COLO668 (cell line): ENCODE data around the gene SLC25A41.
A peak's percentile ranks its signal among the peaks of the same experiment; 100 is the strongest.

Source experiments
- DNase-seq: peaks from one replicate; lab custom pipeline; 2025; ENCODE audit not compliant: unreplicated experiment; lab: John Stamatoyannopoulos, UW

The SLC25A41 gene

DNA sequence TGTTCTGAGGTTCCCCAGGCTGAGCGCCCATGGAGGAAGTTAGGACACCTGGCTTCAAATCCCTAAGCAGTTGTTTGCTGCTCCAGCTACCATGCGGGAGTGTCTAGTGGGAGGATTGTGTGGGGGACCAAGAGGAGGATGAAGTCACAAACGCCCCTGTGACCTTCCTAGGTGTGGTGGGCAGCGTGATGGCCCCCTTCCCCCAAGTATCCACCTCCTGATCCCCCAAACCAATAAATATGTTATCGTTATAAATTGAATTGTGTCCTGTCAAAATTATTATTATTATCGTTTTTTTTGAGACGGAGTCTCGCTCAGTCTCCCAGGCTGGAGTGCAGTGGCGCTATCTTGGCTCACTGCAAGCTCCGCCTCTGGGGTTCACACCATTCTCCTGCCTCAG, at the start of gene SLC25A41:
SLC25A41 (minus strand) TSS at position 101 of the 400 bp plus-strand sequence; CDS start at position 31, 70 bp downstream.
- no peak for DNase-seq

DNA sequence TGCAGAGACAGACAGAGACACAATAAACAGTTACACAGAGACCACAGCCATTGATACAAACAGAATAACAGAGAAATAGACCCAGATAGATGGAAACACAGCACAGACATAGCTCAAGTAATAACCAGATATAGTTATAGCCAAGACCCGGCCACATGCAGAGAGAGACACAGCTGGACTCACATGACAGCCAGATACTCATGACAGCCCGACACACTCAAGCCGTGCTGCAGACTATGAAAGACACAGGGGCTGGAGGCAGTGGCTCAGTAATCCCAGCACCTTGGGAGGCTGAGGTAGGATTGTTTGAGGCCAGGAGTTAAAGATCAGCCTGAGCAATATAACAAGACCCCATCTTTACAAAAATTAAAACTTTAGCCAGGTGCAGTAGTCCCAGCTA, 49.7 kb upstream of the SLC25A41 start:
- no peak for DNase-seq

DNA sequence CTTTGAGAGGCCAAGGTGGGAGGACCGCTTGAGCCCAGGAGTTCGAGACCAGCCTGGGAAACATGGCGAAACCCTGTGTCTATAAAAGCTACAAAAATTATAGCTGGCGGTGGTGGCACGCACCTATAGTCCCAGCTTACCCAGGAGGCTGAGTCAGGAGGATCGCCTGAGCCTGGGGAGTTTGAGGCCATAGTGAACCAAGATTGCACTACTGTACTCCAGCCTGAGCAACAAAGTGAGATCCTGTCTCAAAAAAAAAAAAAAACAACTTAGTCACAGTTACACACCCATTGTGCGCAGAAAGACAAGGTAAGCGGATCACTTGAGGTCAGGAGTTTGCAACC, 48.8 kb upstream of the SLC25A41 start:
- DNase-seq = no peak

DNA sequence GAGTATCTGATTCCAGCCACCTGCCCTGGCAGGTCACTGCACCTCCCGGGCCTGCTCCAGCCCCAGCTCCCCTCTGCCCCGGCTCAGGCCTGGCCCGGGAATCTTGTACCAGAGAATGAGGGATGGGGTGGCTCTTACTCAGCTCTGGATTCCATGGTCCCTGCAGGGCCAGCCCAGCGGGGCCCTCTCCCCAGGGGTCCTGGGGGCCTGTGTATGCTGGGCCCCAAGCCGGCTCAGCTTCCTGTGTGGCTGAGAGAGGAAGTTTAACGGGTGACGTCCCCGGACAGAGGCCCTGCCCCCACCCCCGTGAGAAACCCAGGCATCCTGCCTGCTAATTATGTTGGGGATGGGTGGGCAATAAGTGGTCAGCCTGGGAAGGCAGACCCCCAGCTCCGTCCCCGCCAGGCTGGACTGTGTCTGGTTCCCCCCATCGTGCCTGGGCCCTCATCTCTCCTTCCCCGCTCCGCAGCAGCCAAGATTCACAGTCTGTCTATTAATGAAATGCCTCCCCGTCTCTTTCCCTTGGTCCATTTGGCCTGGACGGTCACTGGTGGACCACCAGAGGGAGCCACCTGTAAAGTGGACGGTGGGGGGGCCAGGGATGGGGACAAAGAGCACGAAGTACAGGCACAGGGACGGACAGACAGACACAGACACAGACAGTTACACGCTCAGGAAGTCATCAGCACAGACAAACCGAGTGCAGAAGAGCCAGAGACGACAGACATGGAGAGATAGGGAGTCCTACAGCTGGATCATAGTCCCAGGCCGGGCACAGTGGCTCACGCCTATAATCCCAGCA, 48.2 kb upstream of the SLC25A41 start, which contains the start of gene DENND1C:
DENND1C (minus strand) TSS at position 247 of the 802 bp plus-strand sequence; CDS start at position 155, 92 bp downstream.
- no peak for DNase-seq

DNA sequence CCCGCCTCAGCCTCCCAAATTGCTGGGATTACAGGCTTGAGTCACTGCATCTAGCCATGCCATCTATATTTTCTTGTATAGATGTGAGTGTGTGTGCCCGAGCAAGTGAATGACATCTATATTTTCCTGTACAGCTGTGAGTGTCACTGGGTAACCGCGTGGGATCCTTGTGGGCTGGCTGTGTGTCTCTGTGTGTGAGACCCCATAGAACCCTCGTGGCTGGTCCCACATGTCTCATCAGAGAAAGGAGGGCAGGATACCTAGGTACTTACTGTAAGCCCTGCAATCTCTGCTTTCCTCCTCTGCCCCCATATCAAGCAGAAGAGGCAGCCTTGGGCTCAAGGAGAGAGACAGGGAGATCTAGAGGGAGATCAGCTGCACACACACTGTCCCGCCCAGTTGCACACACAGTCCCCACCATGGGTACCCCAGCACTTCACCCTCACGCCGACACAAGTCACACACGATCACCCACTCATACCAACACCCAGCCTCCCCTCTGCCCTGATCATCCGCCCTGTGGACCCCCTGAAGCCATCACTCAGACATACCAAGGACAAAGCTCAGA, 47.4 kb upstream of the SLC25A41 start:
- DNase-seq = no peak

DNA sequence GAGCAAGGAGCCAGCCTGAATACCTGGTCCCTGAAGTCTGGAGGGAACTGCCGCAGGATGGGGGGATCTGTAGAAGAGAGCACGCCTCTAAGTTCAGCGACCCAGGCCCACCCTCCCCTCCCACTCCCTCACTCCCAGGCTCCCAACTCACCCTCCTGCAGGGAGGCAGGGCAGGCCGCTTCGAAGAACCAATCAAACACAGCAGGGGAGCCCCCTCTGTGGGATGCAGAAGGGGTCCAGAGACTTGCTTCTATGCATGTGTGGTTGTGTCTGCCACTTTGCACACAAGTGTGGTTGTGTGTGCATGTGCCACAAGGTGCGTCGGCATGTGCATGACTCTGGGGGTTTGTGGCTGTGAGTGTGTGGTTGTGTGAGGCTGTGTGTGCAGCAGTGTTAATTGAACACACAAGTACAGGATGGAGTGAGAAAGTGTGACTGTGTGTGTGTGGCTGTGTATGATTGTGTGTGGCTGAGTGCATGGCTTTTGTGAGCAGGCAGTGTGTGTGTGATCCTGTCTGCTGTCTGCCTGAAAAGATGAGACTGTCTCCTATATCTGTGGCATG, 46.4 kb upstream of the SLC25A41 start:
- no peak for DNase-seq

- DNase-seq = no peak
Observed at GRCh38 chr19:6478815-6479214, 45.3 kb upstream of the SLC25A41 start.

GRCh38 chr19:6476896-6477431, 43.4 kb upstream of the SLC25A41 start:
- no peak for DNase-seq

GRCh38 chr19:6476155-6476895, 42.8 kb upstream of the SLC25A41 start:
- DNase-seq = peak; percentile 32

GRCh38 chr19:6475321-6476108, 42.0 kb upstream of the SLC25A41 start:
- no peak for DNase-seq

GRCh38 chr19:6473647-6474046, 40.1 kb upstream of the SLC25A41 start:
- DNase-seq = no peak

- peak; percentile 50 for DNase-seq
Observed at GRCh38 chr19:6472713-6473112, 39.1 kb upstream of the SLC25A41 start.

- no peak for DNase-seq
Observed at GRCh38 chr19:6471076-6471475, 37.5 kb upstream of the SLC25A41 start.

DNA sequence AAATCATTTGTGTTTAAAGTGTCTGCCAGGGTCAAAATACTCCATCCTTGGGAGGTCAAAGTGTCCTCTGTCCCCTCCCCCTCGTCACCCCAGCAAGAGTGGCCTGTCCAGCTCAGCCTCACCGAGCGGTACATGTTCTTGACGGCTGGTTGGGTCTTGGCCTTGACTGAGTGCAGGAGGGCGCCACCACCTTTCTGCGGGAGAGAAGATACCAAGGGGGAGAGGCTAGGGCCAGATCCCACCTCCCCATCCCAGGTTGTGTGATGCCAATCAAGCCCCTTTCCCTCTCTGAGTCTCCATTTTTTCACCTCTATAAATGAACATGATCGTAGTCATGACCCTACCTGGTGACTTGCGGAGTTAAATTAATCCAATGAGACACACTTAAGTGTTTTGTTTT, 36.6 kb upstream of the SLC25A41 start:
- DNase-seq = no peak

GRCh38 chr19:6467384-6467783, 33.8 kb upstream of the SLC25A41 start:
- DNase-seq = no peak

GRCh38 chr19:6466526-6467248, 33.1 kb upstream of the SLC25A41 start:
- no peak for DNase-seq

GRCh38 chr19:6465663-6466062, 32.1 kb upstream of the SLC25A41 start:
- DNase-seq = no peak

DNA sequence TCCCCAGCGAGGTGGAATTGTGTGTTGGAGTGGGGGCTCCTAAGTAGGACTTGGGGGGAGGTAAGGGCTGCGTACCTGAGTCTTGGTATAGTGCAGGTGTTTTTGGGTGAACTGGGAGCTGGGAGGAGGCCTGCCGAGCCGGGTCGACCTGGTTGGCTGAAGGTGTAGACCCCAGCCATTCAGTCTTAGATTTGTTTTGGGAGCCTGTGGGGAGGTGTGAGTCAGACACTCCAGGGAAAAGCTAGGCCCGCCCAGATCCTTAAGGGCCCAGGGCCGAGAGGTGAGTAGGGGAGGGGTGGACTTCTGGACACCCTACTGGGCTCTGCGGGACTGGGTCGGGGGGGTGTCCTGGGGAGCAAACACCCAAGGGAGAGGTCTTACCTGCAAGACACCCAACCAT, 31.4 kb upstream of the SLC25A41 start:
- no peak for DNase-seq

- DNase-seq = peak; percentile 94
Observed at GRCh38 chr19:6464070-6464873, 30.7 kb upstream of the SLC25A41 start, which contains the start of gene CRB3. Gene CRB3 (plus strand): TSS chr19:6464271. CDS start chr19:6464702, 431 bp downstream.
